WTC11 (cell line): ENCODE results near the gene RETSAT.

ENCODE experiments used
- CBFB ChIP-seq: sonication (generic); formaldehyde crosslinking; IDR thresholded peaks from 2 replicates; pipeline ENCODE4 v1.8.1; 2022; ENCODE audit warnings: mild to moderate bottlenecking, low read depth, missing genetic modification reagents
- JUN ChIP-seq: sonication (generic); formaldehyde crosslinking; IDR thresholded peaks from 2 replicates; pipeline ENCODE4 v1.8.0; 2023; ENCODE audit warnings: mild to moderate bottlenecking, missing genetic modification reagents
- TEAD4 ChIP-seq: sonication (generic); formaldehyde crosslinking; IDR thresholded peaks from 2 replicates; pipeline ENCODE4 v1.8.0; 2022; ENCODE audit warnings: mild to moderate bottlenecking, missing genetic modification reagents
- TF ChIP-seq, protein P1 (sequence below): fragments of 200-600 bp; IDR thresholded peaks from 2 replicates; pipeline ENCODE4 v1.8.0; 2022; ENCODE audit warnings: antibody characterized with exemption
- TF ChIP-seq, protein P2 (sequence below): sonication (generic); formaldehyde crosslinking; IDR thresholded peaks from 2 replicates; pipeline ENCODE4 v1.8.1; 2023; ENCODE audit warnings: mild to moderate bottlenecking, missing genetic modification reagents
- TF ChIP-seq, protein P3 (sequence below): sonication (generic); formaldehyde crosslinking; conservative IDR thresholded peaks from 2 replicates; pipeline ENCODE4 v1.8.1; 2022; ENCODE audit warnings: mild to moderate bottlenecking, missing genetic modification reagents
- TF ChIP-seq, protein P4 (sequence below): sonication (generic); formaldehyde crosslinking; IDR thresholded peaks from 2 replicates; pipeline ENCODE4 v1.8.1; 2023; ENCODE audit warnings: mild to moderate bottlenecking, missing genetic modification reagents, borderline replicate concordance

DNA sequence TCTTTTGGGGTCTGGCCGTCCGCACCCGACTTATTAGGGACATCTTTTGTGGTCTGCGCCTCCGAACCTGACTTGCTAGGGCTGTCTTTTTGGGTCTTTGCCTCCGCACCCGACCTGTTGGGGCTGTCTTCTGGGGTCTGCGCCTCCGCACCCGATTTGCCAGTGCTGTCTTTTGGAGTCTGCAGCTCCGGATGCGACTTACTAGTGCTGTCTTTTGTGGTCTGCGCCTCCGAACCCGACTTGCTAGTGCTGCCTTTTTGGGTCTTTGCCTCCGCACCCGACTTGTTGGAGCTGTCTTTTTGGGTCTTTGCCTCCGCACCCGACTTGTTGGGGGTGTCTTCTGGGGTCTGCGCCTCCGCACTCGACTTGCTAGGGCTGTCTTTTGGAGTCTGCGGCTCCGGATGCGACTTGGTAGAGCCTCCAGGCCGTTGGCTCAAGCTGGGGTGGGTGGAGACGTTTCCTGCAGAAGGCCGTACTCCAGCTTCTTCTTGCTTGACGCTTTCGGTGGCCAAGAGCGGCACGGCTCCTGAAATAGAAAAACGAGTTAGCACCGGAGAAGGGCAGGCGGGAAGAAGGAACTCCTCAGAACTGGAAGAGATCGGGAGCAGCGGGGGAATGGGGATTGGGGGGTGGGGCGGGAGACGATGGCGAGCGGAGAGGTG, 27.0 kb downstream of the RETSAT start:
- TF ChIP-seq, protein P1, sequence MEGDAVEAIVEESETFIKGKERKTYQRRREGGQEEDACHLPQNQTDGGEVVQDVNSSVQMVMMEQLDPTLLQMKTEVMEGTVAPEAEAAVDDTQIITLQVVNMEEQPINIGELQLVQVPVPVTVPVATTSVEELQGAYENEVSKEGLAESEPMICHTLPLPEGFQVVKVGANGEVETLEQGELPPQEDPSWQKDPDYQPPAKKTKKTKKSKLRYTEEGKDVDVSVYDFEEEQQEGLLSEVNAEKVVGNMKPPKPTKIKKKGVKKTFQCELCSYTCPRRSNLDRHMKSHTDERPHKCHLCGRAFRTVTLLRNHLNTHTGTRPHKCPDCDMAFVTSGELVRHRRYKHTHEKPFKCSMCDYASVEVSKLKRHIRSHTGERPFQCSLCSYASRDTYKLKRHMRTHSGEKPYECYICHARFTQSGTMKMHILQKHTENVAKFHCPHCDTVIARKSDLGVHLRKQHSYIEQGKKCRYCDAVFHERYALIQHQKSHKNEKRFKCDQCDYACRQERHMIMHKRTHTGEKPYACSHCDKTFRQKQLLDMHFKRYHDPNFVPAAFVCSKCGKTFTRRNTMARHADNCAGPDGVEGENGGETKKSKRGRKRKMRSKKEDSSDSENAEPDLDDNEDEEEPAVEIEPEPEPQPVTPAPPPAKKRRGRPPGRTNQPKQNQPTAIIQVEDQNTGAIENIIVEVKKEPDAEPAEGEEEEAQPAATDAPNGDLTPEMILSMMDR = no peak
- TF ChIP-seq, protein P2, sequence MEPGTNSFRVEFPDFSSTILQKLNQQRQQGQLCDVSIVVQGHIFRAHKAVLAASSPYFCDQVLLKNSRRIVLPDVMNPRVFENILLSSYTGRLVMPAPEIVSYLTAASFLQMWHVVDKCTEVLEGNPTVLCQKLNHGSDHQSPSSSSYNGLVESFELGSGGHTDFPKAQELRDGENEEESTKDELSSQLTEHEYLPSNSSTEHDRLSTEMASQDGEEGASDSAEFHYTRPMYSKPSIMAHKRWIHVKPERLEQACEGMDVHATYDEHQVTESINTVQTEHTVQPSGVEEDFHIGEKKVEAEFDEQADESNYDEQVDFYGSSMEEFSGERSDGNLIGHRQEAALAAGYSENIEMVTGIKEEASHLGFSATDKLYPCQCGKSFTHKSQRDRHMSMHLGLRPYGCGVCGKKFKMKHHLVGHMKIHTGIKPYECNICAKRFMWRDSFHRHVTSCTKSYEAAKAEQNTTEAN = no peak
- TF ChIP-seq JUN (CRISPR knock-in tag) (no peak), CBFB (CRISPR knock-in tag) (no peak), TEAD4 (no peak)
- TF ChIP-seq, protein P3, sequence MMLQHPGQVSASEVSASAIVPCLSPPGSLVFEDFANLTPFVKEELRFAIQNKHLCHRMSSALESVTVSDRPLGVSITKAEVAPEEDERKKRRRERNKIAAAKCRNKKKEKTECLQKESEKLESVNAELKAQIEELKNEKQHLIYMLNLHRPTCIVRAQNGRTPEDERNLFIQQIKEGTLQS (CRISPR knock-in tag) = no peak
- TF ChIP-seq, protein P4, sequence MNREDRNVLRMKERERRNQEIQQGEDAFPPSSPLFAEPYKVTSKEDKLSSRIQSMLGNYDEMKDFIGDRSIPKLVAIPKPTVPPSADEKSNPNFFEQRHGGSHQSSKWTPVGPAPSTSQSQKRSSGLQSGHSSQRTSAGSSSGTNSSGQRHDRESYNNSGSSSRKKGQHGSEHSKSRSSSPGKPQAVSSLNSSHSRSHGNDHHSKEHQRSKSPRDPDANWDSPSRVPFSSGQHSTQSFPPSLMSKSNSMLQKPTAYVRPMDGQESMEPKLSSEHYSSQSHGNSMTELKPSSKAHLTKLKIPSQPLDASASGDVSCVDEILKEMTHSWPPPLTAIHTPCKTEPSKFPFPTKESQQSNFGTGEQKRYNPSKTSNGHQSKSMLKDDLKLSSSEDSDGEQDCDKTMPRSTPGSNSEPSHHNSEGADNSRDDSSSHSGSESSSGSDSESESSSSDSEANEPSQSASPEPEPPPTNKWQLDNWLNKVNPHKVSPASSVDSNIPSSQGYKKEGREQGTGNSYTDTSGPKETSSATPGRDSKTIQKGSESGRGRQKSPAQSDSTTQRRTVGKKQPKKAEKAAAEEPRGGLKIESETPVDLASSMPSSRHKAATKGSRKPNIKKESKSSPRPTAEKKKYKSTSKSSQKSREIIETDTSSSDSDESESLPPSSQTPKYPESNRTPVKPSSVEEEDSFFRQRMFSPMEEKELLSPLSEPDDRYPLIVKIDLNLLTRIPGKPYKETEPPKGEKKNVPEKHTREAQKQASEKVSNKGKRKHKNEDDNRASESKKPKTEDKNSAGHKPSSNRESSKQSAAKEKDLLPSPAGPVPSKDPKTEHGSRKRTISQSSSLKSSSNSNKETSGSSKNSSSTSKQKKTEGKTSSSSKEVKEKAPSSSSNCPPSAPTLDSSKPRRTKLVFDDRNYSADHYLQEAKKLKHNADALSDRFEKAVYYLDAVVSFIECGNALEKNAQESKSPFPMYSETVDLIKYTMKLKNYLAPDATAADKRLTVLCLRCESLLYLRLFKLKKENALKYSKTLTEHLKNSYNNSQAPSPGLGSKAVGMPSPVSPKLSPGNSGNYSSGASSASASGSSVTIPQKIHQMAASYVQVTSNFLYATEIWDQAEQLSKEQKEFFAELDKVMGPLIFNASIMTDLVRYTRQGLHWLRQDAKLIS = no peak
